ENCODE measurements around the gene ITGA11. TPM values are rescaled to one million over a fixed set of nuclear protein-coding genes. Genes with fewer than 3 reads are reported as not detected.

Gene ITGA11
- total RNA-seq, 2 experiments from 2014 or later = 0.02 TPM; not detected in 1

DNA sequence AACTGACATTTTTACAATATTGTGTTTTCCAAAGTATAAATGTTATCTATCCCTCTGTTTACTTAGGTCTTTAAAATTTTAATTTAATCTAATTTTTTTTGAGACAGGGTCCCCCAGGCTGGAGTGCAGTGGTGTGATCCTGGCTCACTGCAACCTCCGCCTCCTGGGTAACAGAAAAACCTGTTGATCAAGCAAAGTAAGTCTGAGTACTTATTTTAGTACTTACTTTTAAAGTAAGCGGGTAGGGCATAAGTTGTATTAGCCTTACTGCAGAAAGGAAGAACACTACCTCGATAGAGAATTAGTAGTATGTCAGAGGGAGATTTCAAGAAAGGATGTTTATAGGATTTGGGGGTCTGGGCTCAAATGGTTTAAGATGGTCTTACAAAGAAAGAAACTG lies 166.3 kb downstream of the ITGA11 start:
- no peaks in the 10 kb centered on the region for H3K9me3 Mint-ChIP-seq (ENCODE audit: low read depth)
- peaks cover 47% of the 10 kb centered on the region for H3K27me3 Mint-ChIP-seq
- H3K4me1 Mint-ChIP-seq = no peaks in the 10 kb centered on the region
- no peak overlapping the region for H3K4me3 Mint-ChIP-seq
- no peak for DNase-seq
- CTCF ChIA-PET = interaction anchor here (0.9 to 1.2 kb wide), 3 partner anchors 13 to 40 kb away, joined by 3 to 5 read pairs (median 3); no protein-coding TSS in a partner anchor
- H3K27ac Mint-ChIP-seq = no peak overlapping the region
- H3K36me3 Mint-ChIP-seq = no peaks in the 10 kb centered on the region
- no peak for ATAC-seq

DNA sequence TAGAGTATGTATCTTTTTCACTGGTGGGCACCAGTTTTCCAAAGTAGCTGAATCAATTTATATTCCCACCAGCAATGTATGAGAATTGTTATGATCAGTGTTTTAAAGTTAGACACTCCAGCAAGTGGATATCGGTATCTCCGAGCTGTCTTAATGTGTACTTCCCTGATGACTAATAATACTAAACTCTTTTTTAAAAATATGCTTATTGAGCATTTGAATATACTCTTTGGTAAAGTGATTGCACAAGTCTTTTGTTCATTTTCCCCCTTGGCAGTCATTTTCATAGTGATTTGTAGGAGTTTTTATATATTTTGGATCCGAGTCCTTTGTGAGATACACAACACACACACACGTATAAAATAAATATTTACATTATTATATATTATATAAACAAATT lies 166.9 kb downstream of the ITGA11 start:
- no peaks in the 10 kb centered on the region for H3K9me3 Mint-ChIP-seq (ENCODE audit: low read depth)
- DNase-seq (no peak), ATAC-seq (no peak)
- CTCF ChIA-PET = interaction anchor here (0.9 to 1.6 kb wide), 4 partner anchors 12 to 41 kb away, joined by 3 to 5 read pairs (median 4); partner anchors contain the start of gene FEM1B
- H3K27ac Mint-ChIP-seq = no peak overlapping the region
- H3K27me3 Mint-ChIP-seq = peaks cover 47% of the 10 kb centered on the region
- no peaks in the 10 kb centered on the region for H3K4me1 Mint-ChIP-seq
- H3K4me3 Mint-ChIP-seq = no peak overlapping the region
- H3K36me3 Mint-ChIP-seq = no peaks in the 10 kb centered on the region

DNA sequence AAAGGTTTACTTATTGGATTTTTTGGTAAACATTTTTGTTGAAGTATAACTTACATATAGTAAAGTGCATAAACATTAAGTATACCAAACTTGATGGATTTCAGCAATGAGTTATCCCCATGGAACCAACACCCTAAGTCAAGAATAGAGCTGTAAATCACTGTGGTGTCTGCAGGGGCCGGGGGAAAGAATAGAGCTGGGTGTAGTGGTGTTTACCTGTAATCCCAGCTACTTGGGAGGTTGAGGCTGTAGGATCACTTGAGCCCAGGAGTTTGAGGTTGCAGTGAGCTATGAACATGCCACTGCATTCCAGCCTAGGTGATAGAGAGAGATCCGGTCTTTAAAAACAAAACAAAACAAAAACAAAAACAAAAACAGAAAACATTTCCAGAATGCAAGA lies 167.7 kb downstream of the ITGA11 start:
- ATAC-seq (no peak), DNase-seq (no peak)
- H3K4me3 Mint-ChIP-seq = no peak overlapping the region
- H3K27ac Mint-ChIP-seq = no peak overlapping the region
- peaks cover 47% of the 10 kb centered on the region for H3K27me3 Mint-ChIP-seq
- no peaks in the 10 kb centered on the region for H3K9me3 Mint-ChIP-seq (ENCODE audit: low read depth)
- CTCF ChIA-PET = interaction anchor here (0.5 to 1.7 kb wide), 5 partner anchors 12 to 984 kb away, joined by 3 to 6 read pairs (median 4); partner anchors contain the start of gene FEM1B
- no peaks in the 10 kb centered on the region for H3K4me1 Mint-ChIP-seq
- no peaks in the 10 kb centered on the region for H3K36me3 Mint-ChIP-seq

DNA sequence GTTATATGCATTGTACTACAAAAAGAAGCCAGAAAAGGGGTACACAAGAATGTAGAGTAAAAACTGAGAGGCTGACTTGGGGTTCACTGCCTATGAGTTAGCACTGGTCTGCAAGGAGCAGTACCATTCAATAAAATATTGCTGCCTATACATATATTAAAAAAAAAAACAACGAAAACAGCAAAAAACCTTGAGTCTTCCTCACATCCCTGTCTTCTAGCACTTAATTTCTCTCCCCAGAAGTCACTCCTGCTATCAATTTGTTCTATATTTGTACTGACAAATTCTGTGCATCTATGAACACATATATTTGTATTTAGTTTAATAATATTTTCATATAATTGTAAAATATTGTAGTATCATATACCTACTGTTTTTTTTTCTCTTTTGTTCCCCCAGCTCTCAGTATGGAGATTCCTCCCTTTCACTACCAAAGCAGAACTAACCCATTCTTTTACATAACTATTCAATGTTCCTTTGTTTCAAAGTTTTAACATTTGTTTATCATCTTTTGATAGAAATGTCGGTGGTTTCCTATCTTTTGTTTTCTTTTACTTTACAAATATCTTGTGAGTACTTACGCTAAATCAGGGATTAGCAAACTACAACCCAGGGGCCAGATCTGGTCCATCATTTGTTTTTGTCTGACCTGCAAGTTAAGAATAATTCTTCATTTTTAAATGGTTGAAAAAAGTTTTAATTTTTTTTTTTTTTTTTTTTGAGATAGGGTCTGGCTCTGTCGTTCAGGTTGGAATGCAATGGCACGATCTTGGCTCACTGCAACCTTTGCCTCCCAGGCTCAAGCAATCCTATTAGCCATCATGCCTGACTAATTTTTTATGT lies 169.2 kb downstream of the ITGA11 start:
- H3K4me1 Mint-ChIP-seq = no peaks in the 10 kb centered on the region
- H3K27ac Mint-ChIP-seq = no peak overlapping the region
- CTCF ChIA-PET = interaction anchor here (1.1 to 1.7 kb wide), 2 partner anchors 10 to 44 kb away, joined by 4 to 6 read pairs; no protein-coding TSS in a partner anchor
- no peaks in the 10 kb centered on the region for H3K9me3 Mint-ChIP-seq (ENCODE audit: low read depth)
- H3K4me3 Mint-ChIP-seq = no peak overlapping the region
- H3K27me3 Mint-ChIP-seq = peaks cover 40% of the 10 kb centered on the region
- ATAC-seq (no peak), DNase-seq (no peak)
- no peaks in the 10 kb centered on the region for H3K36me3 Mint-ChIP-seq

DNA sequence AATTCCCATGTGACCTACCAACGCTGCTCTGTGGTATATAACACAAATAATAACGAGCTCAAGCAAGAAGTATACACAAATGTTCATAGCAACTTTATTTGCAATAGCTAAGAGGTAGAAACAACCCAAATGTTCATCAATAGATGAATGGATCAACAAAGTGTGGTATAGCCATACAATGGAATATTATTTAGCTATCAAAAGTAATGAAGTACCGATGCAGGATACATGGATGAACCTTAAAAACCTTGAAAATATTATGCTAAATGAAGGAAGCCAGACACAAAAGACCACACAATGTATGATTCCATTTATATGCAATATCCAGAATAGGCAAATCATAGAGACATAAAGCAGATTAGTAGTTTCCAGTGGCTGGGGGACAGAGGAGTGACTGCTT lies 170.0 kb downstream of the ITGA11 start:
- Mint-ChIP-seq H3K4me3 (no peak overlapping the region), H3K27me3 (peaks cover 38% of the 10 kb centered on the region), H3K9me3 (ENCODE audit: low read depth) (no peaks in the 10 kb centered on the region), H3K36me3 (no peaks in the 10 kb centered on the region), H3K27ac (no peak overlapping the region), H3K4me1 (no peaks in the 10 kb centered on the region)
- ATAC-seq (no peak), DNase-seq (no peak)
- CTCF ChIA-PET = interaction anchor here (1.1 kb wide), 1 partner anchor 9 kb away, joined by 4 read pairs; no protein-coding TSS in a partner anchor

DNA sequence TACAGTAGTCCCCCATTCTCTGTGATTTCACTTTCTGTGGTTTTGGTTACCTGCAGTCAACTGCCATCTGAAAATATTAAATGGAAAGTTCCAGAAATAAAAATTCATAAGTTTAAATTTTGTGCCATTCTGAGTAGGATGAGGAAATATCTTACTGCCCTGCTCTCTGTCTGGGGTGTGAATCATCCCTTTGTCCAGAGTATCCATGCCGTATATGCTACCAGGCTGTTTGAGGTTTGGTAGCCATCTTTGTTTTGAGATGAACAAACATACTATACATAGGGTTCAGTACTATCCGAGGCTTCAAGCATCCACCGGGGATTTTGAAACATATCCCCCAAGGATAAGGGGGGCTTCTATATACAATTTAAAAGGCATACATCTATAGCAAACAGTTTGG lies 170.7 kb downstream of the ITGA11 start:
- no peak for ATAC-seq
- CTCF ChIA-PET = interaction anchor here (1.1 kb wide), 1 partner anchor 9 kb away, joined by 4 read pairs; no protein-coding TSS in a partner anchor
- DNase-seq = no peak
- Mint-ChIP-seq H3K27ac (no peak overlapping the region), H3K4me3 (no peak overlapping the region), H3K9me3 (ENCODE audit: low read depth) (no peaks in the 10 kb centered on the region), H3K36me3 (no peaks in the 10 kb centered on the region), H3K27me3 (peaks cover 40% of the 10 kb centered on the region), H3K4me1 (peaks cover 2% of the 10 kb centered on the region)

DNA sequence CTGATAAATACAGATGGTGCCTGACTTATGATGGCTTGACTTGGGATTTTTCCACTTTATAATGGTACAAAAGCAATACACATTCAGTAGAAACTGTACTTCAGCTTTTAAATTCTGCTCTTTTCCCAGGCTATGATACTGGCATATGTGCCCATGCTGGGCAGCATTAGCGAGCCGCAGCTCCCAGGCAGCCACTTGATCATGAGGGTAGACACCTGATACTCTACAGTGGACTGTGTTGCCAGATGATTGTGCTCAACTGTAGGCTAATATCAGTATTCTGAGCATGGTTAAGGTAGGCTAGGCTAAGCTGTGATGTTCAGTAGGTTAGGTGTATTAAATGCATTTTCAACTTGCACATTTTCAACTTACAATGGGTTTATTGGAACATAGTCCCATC lies 172.1 kb downstream of the ITGA11 start:
- H3K4me3 Mint-ChIP-seq = no peak overlapping the region
- DNase-seq (no peak), ATAC-seq (no peak)
- no peaks in the 10 kb centered on the region for H3K36me3 Mint-ChIP-seq
- peaks cover 2% of the 10 kb centered on the region for H3K4me1 Mint-ChIP-seq
- no peak overlapping the region for H3K27ac Mint-ChIP-seq
- CTCF ChIA-PET = interaction anchor here (0.7 to 1.4 kb wide), 3 partner anchors 8 to 376 kb away, joined by 3 to 4 read pairs (median 4); no protein-coding TSS in a partner anchor
- no peaks in the 10 kb centered on the region for H3K9me3 Mint-ChIP-seq (ENCODE audit: low read depth)
- peaks cover 42% of the 10 kb centered on the region for H3K27me3 Mint-ChIP-seq

DNA sequence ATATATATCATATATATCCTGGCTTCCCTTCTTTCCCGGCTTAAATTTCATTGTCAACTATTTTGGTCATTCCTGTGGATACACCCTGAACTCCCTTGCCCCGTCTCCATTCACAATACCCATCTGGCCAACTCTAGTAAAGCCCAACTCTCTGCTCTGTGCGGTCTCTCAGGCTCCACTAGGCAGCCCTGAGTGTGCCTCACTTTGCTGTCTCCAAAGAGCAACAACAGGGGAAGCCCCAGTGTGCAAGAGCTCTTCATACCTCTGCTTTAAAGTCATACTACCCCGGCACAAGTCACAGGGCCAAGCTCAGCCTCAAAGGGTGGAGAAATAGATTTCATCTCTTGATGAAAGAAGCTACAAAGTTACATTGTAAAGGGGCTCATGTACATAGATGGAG lies 173.3 kb downstream of the ITGA11 start:
- H3K9me3 Mint-ChIP-seq (ENCODE audit: low read depth) = no peaks in the 10 kb centered on the region
- no peaks in the 10 kb centered on the region for H3K36me3 Mint-ChIP-seq
- H3K27me3 Mint-ChIP-seq = peaks cover 38% of the 10 kb centered on the region
- no peak overlapping the region for H3K27ac Mint-ChIP-seq
- peaks cover 2% of the 10 kb centered on the region for H3K4me1 Mint-ChIP-seq
- CTCF ChIA-PET = interaction anchor here (1.1 kb wide), 1 partner anchor 19 kb away, joined by 3 read pairs; the partner anchor contains the start of gene FEM1B
- H3K4me3 Mint-ChIP-seq = no peak overlapping the region
- no peak for ATAC-seq
- no peak for DNase-seq

DNA sequence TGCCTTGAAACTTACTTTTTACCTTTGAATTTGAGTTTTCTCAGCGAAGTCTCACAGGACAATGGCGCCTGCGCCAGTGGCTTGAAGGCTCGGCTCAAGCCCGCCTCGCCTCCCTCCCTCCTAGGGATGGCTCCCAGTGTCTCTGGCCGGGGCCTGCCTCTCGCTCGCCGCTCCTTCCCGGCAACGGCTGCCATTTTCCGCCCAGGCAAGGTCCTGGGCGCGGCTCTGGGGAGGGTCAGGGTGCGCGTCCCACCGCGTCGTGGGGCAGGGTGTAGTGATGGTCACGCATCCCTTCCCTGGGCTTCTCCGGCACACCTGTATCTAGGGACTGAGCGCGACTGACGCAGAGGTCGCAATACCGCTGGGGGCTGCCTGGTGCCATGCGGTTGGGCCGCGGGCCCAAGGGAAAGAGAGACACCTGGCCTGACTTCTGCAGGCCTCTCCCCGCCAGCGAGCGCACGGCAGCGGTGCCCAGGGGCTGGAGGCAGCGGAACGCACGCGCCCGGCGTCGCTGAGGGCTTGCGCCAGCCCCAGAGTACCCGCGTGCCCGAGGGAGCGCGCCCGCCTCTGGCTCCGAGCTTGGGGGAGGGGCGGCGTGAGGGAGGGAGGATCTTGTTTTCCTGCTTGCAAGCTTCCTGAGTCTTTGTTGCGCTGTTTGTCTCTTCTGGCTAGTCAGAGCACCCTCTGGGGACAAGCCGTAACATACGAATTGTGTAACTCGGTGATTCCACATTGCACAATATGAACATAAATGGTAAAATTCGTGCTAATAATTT lies 175.1 kb downstream of the ITGA11 start:
- H3K27ac Mint-ChIP-seq = no peak overlapping the region
- CTCF ChIA-PET = interaction anchor here (0.9 kb wide), 2 partner anchors 20 to 50 kb away, joined by 4 read pairs; partner anchors contain the start of gene FEM1B

DNA sequence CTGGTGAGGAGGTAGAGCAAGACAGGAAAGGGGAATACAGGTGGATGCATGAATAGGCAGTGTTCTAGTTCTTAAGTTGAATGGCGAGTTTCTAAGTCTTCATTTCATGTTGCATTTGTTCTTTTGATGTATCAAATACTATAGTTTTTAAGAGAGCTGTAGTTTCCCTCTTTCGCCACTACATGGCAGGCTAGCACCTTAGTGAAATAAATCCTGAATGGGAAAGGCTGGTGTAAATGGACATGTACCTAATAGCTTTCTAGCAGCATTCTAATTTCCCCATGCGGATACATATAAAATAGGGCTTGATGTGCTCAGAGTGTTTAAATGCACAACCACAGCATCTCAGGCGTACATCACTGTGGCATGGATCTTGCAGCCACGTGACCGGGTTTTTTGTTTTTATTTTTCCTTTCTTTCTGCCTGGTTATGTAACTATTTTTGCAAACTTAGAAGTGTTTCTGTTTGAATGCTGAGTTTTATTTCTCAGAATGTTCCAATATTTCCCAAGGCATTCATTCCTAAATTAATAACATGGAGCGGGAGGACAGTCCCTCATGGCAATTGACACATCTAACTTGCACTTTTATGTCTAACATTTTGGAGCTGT lies 178.9 kb downstream of the ITGA11 start:
- Mint-ChIP-seq H3K4me3 (no peak overlapping the region), H3K27ac (no peak overlapping the region), H3K36me3 (no peaks in the 10 kb centered on the region), H3K27me3 (peaks cover 40% of the 10 kb centered on the region), H3K9me3 (ENCODE audit: low read depth) (no peaks in the 10 kb centered on the region), H3K4me1 (peaks cover 2% of the 10 kb centered on the region)
- CTCF ChIA-PET = interaction anchor here (0.6 to 5.3 kb wide), 31 partner anchors 9 to 421 kb away, joined by 3 to 90 read pairs (median 4); partner anchors contain the start of genes CLN6, FEM1B and PIAS1
- DNase-seq (no peak), ATAC-seq (peak; percentile 78)

More for the DNA sequence above, 175.1 kb downstream of the ITGA11 start:
- Mint-ChIP-seq H3K27me3 (peaks cover 30% of the 10 kb centered on the region), H3K4me1 (peaks cover 2% of the 10 kb centered on the region), H3K4me3 (peak overlapping the region; percentile 47), H3K9me3 (ENCODE audit: low read depth) (no peaks in the 10 kb centered on the region), H3K36me3 (no peaks in the 10 kb centered on the region)
- peak; percentile 65 for ATAC-seq
- peak; percentile 71 for DNase-seq

DNA sequence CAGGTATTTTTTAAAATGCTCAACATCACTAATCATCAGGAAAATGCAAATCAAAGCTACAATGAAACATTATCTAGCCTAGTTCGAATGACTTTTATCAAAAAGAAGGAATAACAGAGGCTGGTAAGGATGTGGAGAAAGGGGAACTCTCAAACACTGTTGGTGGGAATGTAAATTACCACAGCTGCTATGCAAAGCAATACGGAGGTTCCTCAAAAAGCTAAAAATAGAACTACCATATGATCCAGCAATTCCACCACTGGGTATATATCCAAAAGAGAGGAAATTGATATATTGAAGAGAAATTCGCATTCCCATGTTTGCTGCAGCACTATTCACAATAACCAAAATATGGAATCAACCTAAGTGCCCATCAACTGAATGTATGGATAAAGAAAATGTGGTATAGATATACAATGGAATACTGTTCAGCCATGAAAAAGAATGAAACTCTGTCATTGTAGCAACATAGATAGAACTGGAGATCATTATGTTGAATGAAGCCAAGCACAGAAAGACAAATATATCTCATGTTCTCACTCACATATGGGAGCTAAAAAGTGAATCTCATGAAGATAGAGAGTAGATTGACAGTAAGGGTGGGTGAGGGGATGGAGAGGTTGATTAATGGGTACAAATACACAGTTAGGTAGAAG lies 182.8 kb downstream of the ITGA11 start:
- Mint-ChIP-seq H3K27ac (no peak overlapping the region), H3K36me3 (no peaks in the 10 kb centered on the region), H3K4me1 (no peaks in the 10 kb centered on the region), H3K4me3 (no peak overlapping the region), H3K9me3 (ENCODE audit: low read depth) (peaks cover under 1% of the 10 kb centered on the region), H3K27me3 (peaks cover 39% of the 10 kb centered on the region)
- ATAC-seq = no peak
- DNase-seq = no peak
- CTCF ChIA-PET = interaction anchor here (1.4 to 5.3 kb wide), 2 partner anchors 45 to 55 kb away, joined by 4 to 90 read pairs; no protein-coding TSS in a partner anchor
